CD1c-positive myeloid dendritic cell (primary cell): Measurements from ENCODE around the gene SORBS2.
"Not testable (repeated sequence)": the region's sequence is repeated elsewhere in the genome, so short reads cannot be mapped to it uniquely, and the experiment has no call there.

Source experiments
- DNase-seq: peaks from one replicate; pipeline ENCODE4 v3.0.0-alpha.2; 2016; ENCODE audit errors: extremely low spot score

SORBS2 gene

GRCh38 chr4:185587030-185587426 is 225.0 kb downstream of the SORBS2 start:
- DNase-seq: no peak

GRCh38 chr4:185585211-185585610 is 226.8 kb downstream of the SORBS2 start:
- no peak for DNase-seq

GRCh38 chr4:185583813-185584212 is 228.2 kb downstream of the SORBS2 start:
- DNase-seq: no peak

- no peak for DNase-seq
These were observed 229.2 kb downstream of the SORBS2 start for GRCh38 chr4:185582651-185583400.

- DNase-seq: no peak
These were observed 231.3 kb downstream of the SORBS2 start for GRCh38 chr4:185580699-185581098.

- DNase-seq: no peak
These were observed 233.7 kb downstream of the SORBS2 start for GRCh38 chr4:185578284-185578683.

GRCh38 chr4:185576962-185577950 is 234.7 kb downstream of the SORBS2 start:
- no peak for DNase-seq

- DNase-seq: no peak
These were observed 235.6 kb downstream of the SORBS2 start for GRCh38 chr4:185576314-185576961.

- DNase-seq: no peak
These were observed 238.3 kb downstream of the SORBS2 start for GRCh38 chr4:185573651-185574199.

GRCh38 chr4:185570727-185571126 is 241.3 kb downstream of the SORBS2 start:
- no peak for DNase-seq

GRCh38 chr4:185567381-185568376 is 244.3 kb downstream of the SORBS2 start:
- DNase-seq: no peak

- DNase-seq: no peak
These were observed 245.0 kb downstream of the SORBS2 start for GRCh38 chr4:185566972-185567371.

GRCh38 chr4:185566425-185566824 is 245.6 kb downstream of the SORBS2 start:
- DNase-seq: no peak

- DNase-seq: no peak
These were observed 246.3 kb downstream of the SORBS2 start for GRCh38 chr4:185565696-185566095.

GRCh38 chr4:185564349-185564748 is 247.6 kb downstream of the SORBS2 start:
- no peak for DNase-seq

GRCh38 chr4:185562531-185562930 is 249.5 kb downstream of the SORBS2 start:
- DNase-seq: no peak

GRCh38 chr4:185560316-185560715 is 251.7 kb downstream of the SORBS2 start:
- no peak for DNase-seq

GRCh38 chr4:185559915-185560281 is 252.1 kb downstream of the SORBS2 start:
- no peak for DNase-seq

- DNase-seq: not testable (repeated sequence)
These were observed 252.6 kb downstream of the SORBS2 start for GRCh38 chr4:185559251-185559914.
